CD4-positive, alpha-beta memory T cell (primary cell): ENCODE results near the gene NBEAL1. TPM values are rescaled to one million over a fixed set of nuclear protein-coding genes. Genes with fewer than 3 reads are reported as not detected.
"Not testable (repeated sequence)": the region's sequence is repeated elsewhere in the genome, so short reads cannot be mapped to it uniquely, and the experiment has no call there.

ENCODE experiments used
- CTCF ChIA-PET: fragments of 350-600 bp; sonication (Branson Sonifier 250); formaldehyde crosslinking; loops from one replicate; lab custom pipeline; 2021; ENCODE audit warnings: inconsistent platforms; ENCODE audit not compliant: partially characterized antibody; lab: Charles Lee
- POLR2A ChIA-PET: fragments of 350-600 bp; sonication (Branson Sonifier 250); formaldehyde crosslinking; loops from one replicate; lab custom pipeline; 2021; ENCODE audit not compliant: partially characterized antibody; lab: Charles Lee
- DNase-seq, 5 donors: peaks; one replicate each; pipeline versions ENCODE4 v3.0.0 to v3.0.0-alpha.2; 2020 to 2022; ENCODE audit warnings: mixed read lengths in 1 of 5
- H3K27ac ChIP-seq: one replicate; pipeline ENCODE4 v1.7.0; 2013; ENCODE audit warnings: low read depth, low read length
- H3K27me3 ChIP-seq: 2 replicates; pipeline ENCODE4 v1.7.0; 2013; ENCODE audit warnings: mild to moderate bottlenecking, low read length, moderate library complexity; ENCODE audit not compliant: insufficient read depth
- H3K36me3 ChIP-seq: 2 replicates; pipeline ENCODE4 v1.7.0; 2013; ENCODE audit warnings: mild to moderate bottlenecking, low read length, moderate library complexity; ENCODE audit not compliant: insufficient read depth
- H3K4me1 ChIP-seq: 2 replicates; pipeline ENCODE4 v1.7.0; 2013; ENCODE audit warnings: mild to moderate bottlenecking, low read length, moderate library complexity; ENCODE audit not compliant: insufficient read depth
- H3K4me3 ChIP-seq, 2 donors: one replicate each; pipeline ENCODE4 v1.7.0; 2013; ENCODE audit warnings: low read length in 2 of 2, mild to moderate bottlenecking in 1 of 2
- H3K9me3 ChIP-seq, 2 donors: one replicate each; pipeline ENCODE4 v1.7.0; 2013; ENCODE audit warnings: low read length in 2 of 2, control low read depth in 1 of 2; ENCODE audit not compliant: control insufficient read depth in 1 of 2
- H3K27ac Mint-ChIP-seq, 7 donors: one replicate each; pipeline ENCODE4 v1.8.0; 2020 to 2021; ENCODE audit warnings: mixed read lengths in 7 of 7, mild to moderate bottlenecking in 6 of 7, inconsistent platforms in 3 of 7, moderate library complexity in 3 of 7
- H3K27me3 Mint-ChIP-seq, 2 donors: one replicate each; pipeline ENCODE4 v1.8.0; 2020 to 2021; ENCODE audit warnings: mixed read lengths in 2 of 2
- H3K36me3 Mint-ChIP-seq, 2 donors: one replicate each; pipeline ENCODE4 v1.8.0; 2020 to 2021; ENCODE audit warnings: mixed read lengths in 2 of 2, inconsistent platforms in 1 of 2, mild to moderate bottlenecking in 1 of 2
- H3K4me1 Mint-ChIP-seq, 4 donors: one replicate each; pipeline ENCODE4 v1.8.0; 2020 to 2021; ENCODE audit warnings: mixed read lengths in 4 of 4, mild to moderate bottlenecking in 1 of 4
- H3K4me3 Mint-ChIP-seq, 8 donors: one replicate each; pipeline ENCODE4 v1.8.0; 2020 to 2021; ENCODE audit warnings: mixed read lengths in 8 of 8, mild to moderate bottlenecking in 7 of 8, moderate library complexity in 6 of 8, inconsistent platforms in 3 of 8
- H3K9me3 Mint-ChIP-seq, 8 donors: one replicate each; pipeline ENCODE4 v1.8.0; 2020 to 2021; ENCODE audit warnings: mixed read lengths in 8 of 8, mild to moderate bottlenecking in 5 of 8, inconsistent platforms in 3 of 8, moderate library complexity in 1 of 8
- intact Hi-C: fragments of 100-400 bp; cut with micrococcal nuclease; formaldehyde crosslinking; loops from one replicate; pipeline ENCODE4 v1.15.1; 2023
- polyA plus RNA-seq, 2 donors: library from polyadenylated mRNA; unstranded; fragments of 300-500 nt; fragmentation: Illumina TruSeq; gene quantifications; one replicate each; pipeline ENCODE4 v1.2.3, GENCODE V29; 2021
- total RNA-seq, 2 experiments: library from RNA; stranded (reverse); gene quantifications; one replicate each; pipeline ENCODE4 v1.2.3, GENCODE V29; 2021

Gene NBEAL1
- total and polyA plus RNA-seq, 4 experiments from 2014 or later: 4.2 to 15.9 (median 11.6) TPM

DNA sequence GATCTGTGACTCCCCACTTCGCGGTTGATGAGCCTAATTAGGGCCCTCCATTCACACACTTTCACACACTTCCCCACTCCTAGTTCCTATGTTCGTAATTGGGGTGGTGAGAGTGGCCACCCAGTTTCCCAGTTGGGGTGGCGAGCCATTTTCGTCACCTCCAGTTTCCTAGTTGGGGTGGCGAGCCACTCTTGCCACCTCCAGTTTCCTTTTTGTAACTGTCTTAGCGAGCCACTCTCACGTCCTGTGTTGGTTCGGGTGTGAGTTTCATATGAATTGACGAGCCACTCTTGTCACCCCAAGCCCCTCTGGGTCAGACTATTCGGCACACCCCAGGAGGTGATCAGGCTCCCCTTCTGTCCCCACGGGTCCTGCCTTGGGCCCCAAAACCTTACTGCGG, 238.1 kb downstream of the NBEAL1 start:
- no peak for DNase-seq
- Mint-ChIP-seq H3K27me3 (no peaks in the 10 kb centered on the region), H3K27ac (peak overlapping the region in 1 of 7 donors; percentile 35), H3K9me3 (peaks cover 0 to 6% (median 0%) of the 10 kb centered on the region in 8 donors), H3K4me1 (peaks cover 0 to 11% (median 8%) of the 10 kb centered on the region in 4 donors), H3K4me3 (no peak overlapping the region), H3K36me3 (peaks cover 46 to 65% of the 10 kb centered on the region in 2 donors)
- POLR2A ChIA-PET: no interaction called here
- Histone ChIP-seq H3K36me3 (peaks cover 38% of the 10 kb centered on the region), H3K4me1 (no peaks in the 10 kb centered on the region), H3K4me3 (no peak overlapping the region), H3K27ac (no peak overlapping the region), H3K27me3 (no peaks in the 10 kb centered on the region), H3K9me3 (no peaks in the 10 kb centered on the region)
- CTCF ChIA-PET: no interaction called here
- intact Hi-C loops: no loop called here

DNA sequence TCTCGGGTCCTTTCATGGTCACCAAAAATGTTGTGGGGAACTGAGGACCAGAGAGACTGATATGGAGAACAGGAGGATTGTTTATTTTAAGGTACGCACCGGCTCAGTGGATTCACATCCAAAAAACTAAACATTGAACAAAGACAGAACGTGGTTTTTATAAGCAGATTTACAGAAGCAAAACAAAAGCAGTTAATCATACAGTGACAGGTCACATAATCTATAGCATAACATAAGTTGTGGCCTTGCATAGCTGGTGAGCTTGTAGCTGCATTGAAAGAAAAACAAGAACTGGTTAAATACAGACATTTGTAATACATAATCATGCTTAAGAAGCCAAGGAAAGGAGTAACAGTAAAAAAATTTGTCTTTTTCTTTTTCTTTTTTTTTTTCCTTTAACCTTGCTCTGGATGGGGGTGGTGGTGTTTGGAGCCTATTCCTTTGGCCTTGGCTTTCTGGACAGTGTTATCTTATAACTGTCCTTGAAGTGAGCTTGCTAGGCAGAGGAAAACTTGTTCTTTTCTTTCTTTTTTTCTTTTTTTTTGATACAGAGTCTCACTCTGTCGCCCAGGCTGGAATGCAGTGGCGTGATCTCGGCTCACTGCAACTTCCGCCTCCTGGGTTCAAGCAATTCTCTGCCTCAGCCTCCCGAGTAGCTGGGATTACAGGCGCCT, 238.9 kb downstream of the NBEAL1 start:
- H3K4me1 ChIP-seq, H3K27me3 ChIP-seq, H3K4me3 ChIP-seq, H3K27me3 Mint-ChIP-seq, CTCF ChIA-PET, POLR2A ChIA-PET, DNase-seq, H3K9me3 Mint-ChIP-seq, intact Hi-C loops, H3K4me3 Mint-ChIP-seq, H3K9me3 ChIP-seq, H3K27ac ChIP-seq: not testable (repeated sequence)
- H3K36me3 ChIP-seq: peaks cover 37% of the 10 kb centered on the region
- peaks cover 50 to 68% of the 10 kb centered on the region in 2 donors for H3K36me3 Mint-ChIP-seq
- H3K27ac Mint-ChIP-seq: peak overlapping the region in 1 of 7 donors; percentile 35
- H3K4me1 Mint-ChIP-seq: peaks cover 0 to 14% (median 9%) of the 10 kb centered on the region in 4 donors

DNA sequence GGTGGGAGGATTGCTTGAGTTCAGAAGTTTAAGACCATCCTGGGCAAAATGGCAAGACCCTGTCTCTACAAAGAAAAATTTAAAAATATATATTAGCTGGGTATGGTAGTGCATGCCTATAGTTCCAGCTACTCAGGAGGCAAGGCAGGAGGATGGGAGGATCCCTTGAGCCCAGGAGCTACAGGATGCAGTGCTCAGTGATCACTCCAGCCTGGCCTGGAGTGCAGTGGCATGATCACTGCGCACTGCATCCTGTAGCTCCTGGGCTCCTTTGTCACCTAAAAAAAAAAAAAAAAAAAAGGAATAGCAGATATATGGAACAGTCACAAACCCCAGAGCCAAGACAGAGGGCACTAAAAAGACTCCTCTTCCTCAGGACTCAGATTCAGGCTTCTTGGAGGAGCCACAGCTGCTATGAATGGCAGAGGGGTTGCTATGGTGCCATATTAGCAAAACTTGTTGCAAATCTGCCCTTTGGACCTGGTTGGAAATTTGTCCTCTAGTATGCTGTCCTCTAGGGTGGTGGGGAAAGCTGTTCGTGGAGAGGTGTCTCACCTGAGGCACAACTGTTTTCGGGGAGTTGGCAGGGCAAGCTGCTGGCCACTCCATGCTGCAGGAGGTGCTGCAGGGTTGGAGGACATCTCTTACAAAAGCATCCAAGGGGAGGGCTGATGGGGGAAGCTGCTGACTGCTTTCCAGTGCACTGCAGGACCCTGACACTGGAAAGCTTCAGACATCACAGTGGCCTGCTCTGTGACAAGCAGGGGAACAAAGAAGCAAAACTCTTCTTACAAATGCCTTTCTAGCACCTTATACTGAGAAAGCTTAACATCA, 246.9 kb downstream of the NBEAL1 start:
- H3K27me3 Mint-ChIP-seq: no peaks in the 10 kb centered on the region
- no peaks in the 10 kb centered on the region for H3K4me1 ChIP-seq
- CTCF ChIA-PET: interaction anchor here (1.3 kb wide), 1 partner anchor 24 kb away, joined by 4 read pairs; no protein-coding TSS in a partner anchor
- no peak overlapping the region for H3K27ac ChIP-seq
- POLR2A ChIA-PET: interaction anchor here (0.7 to 0.8 kb wide), 2 partner anchors 22 to 729 kb away, joined by 3 read pairs; partner anchors contain the start of gene CYP20A1
- no peak overlapping the region for H3K4me3 ChIP-seq
- no peaks in the 10 kb centered on the region for H3K9me3 ChIP-seq
- DNase-seq: no peak
- H3K4me1 Mint-ChIP-seq: peaks cover 6 to 15% (median 11%) of the 10 kb centered on the region in 4 donors
- peaks cover 19% of the 10 kb centered on the region for H3K36me3 ChIP-seq
- no peak overlapping the region for H3K4me3 Mint-ChIP-seq
- H3K9me3 Mint-ChIP-seq: peaks cover 0 to 2% (median 0%) of the 10 kb centered on the region in 8 donors
- H3K27me3 ChIP-seq: no peaks in the 10 kb centered on the region
- H3K27ac Mint-ChIP-seq: peak overlapping the region in 3 of 7 donors; percentile 13 to 61 (median 50)
- intact Hi-C loops: no loop called here
- H3K36me3 Mint-ChIP-seq: peaks cover 47 to 58% of the 10 kb centered on the region in 2 donors

Other genes with a start within 250 kb of the NBEAL1 start
- gene ICA1L, start 143.1 kb upstream of the NBEAL1 start, total RNA-seq: under 1 TPM; 0.50 to 0.58 TPM
- gene ICA1L, start 143.1 kb upstream of the NBEAL1 start, polyA plus RNA-seq: 1 to 10 TPM in 1 of 2 donors, under 1 TPM in 1; 0.45 to 1.8 TPM
- gene WDR12, start 103.2 kb upstream of the NBEAL1 start, total RNA-seq: 10 to 100 TPM; 21.3 to 25.0 TPM
- gene WDR12, start 103.2 kb upstream of the NBEAL1 start, polyA plus RNA-seq: 10 to 100 TPM; 16.5 to 20.0 TPM
- gene CARF, start 102.6 kb upstream of the NBEAL1 start, total RNA-seq: 10 to 100 TPM; 24.4 to 27.6 TPM
- gene CARF, start 102.6 kb upstream of the NBEAL1 start, polyA plus RNA-seq: 1 to 10 TPM; 1.9 to 5.3 TPM
- 10 to 100 TPM; 47.1 to 50.8 TPM for gene CYP20A1, start 224.1 kb downstream of the NBEAL1 start, total RNA-seq
- gene CYP20A1, start 224.1 kb downstream of the NBEAL1 start, polyA plus RNA-seq: 10 to 100 TPM; 25.6 to 47.5 TPM